ENCODE data around the gene ZAP70.
"Not testable (repeated sequence)": the region's sequence is repeated elsewhere in the genome, so short reads cannot be mapped to it uniquely, and the experiment has no call there.

Gene ZAP70

GRCh38 chr2:97713296-97714083 lies at the start of gene ZAP70:
Gene ZAP70, plus strand, starts transcription at chr2:97713576. Its CDS starts 10,461 bp downstream, at chr2:97724037.
- in situ Hi-C loops (cut with MboI; ENCODE audit: low sequenced_read_pairs): no loop called here

- in situ Hi-C loops (cut with MboI; ENCODE audit: low sequenced_read_pairs): loop anchor here (25.0 kb wide), 1 partner anchor 1601 kb away; no protein-coding TSS in a partner anchor
Observed at GRCh38 chr2:97663626-97663961, 49.8 kb upstream of the ZAP70 start.

GRCh38 chr2:97663962-97664635 lies 49.3 kb upstream of the ZAP70 start, which contains the start of gene ACTR1B:
Gene ACTR1B, minus strand, starts transcription at chr2:97664044. Its CDS starts 154 bp downstream, at chr2:97663890.
- in situ Hi-C loops (cut with MboI; ENCODE audit: low sequenced_read_pairs): loop anchor here (25.0 kb wide), 1 partner anchor 1602 kb away; no protein-coding TSS in a partner anchor

GRCh38 chr2:97664636-97664970 lies 48.8 kb upstream of the ZAP70 start:
- in situ Hi-C loops (cut with MboI; ENCODE audit: low sequenced_read_pairs): loop anchor here (25.0 kb wide), 1 partner anchor 1602 kb away; no protein-coding TSS in a partner anchor

- in situ Hi-C loops (cut with MboI; ENCODE audit: low sequenced_read_pairs): loop anchor here (25.0 kb wide), 1 partner anchor 1607 kb away; no protein-coding TSS in a partner anchor
Observed at GRCh38 chr2:97669448-97669847, 43.9 kb upstream of the ZAP70 start, which contains the start of gene C2orf92. Gene C2orf92, plus strand, starts transcription at chr2:97669713. Its CDS starts 76 bp downstream, at chr2:97669789.

GRCh38 chr2:97670471-97670870 lies 42.9 kb upstream of the ZAP70 start:
- in situ Hi-C loops (cut with MboI; ENCODE audit: low sequenced_read_pairs): loop anchor here (25.0 kb wide), 1 partner anchor 1608 kb away; no protein-coding TSS in a partner anchor

GRCh38 chr2:97671526-97671925 lies 41.9 kb upstream of the ZAP70 start:
- in situ Hi-C loops (cut with MboI; ENCODE audit: low sequenced_read_pairs): loop anchor here (25.0 kb wide), 1 partner anchor 1609 kb away; no protein-coding TSS in a partner anchor

GRCh38 chr2:97672606-97673140 lies 40.7 kb upstream of the ZAP70 start:
- in situ Hi-C loops (cut with MboI; ENCODE audit: low sequenced_read_pairs): loop anchor here (25.0 kb wide), 1 partner anchor 1610 kb away; no protein-coding TSS in a partner anchor

- in situ Hi-C loops (cut with MboI; ENCODE audit: low sequenced_read_pairs): loop anchor here (25.0 kb wide), 1 partner anchor 1611 kb away; no protein-coding TSS in a partner anchor
Observed at GRCh38 chr2:97673182-97673914, 40.0 kb upstream of the ZAP70 start.

GRCh38 chr2:97673915-97674283 lies 39.5 kb upstream of the ZAP70 start:
- in situ Hi-C loops (cut with MboI; ENCODE audit: low sequenced_read_pairs): loop anchor here (25.0 kb wide), 1 partner anchor 1612 kb away; no protein-coding TSS in a partner anchor

- in situ Hi-C loops (cut with MboI; ENCODE audit: low sequenced_read_pairs): no loop called here
Observed at GRCh38 chr2:97675430-97676113, 37.8 kb upstream of the ZAP70 start.

GRCh38 chr2:97676620-97677019 lies 36.8 kb upstream of the ZAP70 start:
- in situ Hi-C loops (cut with MboI; ENCODE audit: low sequenced_read_pairs): no loop called here

GRCh38 chr2:97677480-97677879 lies 35.9 kb upstream of the ZAP70 start:
- in situ Hi-C loops (cut with MboI; ENCODE audit: low sequenced_read_pairs): no loop called here

- in situ Hi-C loops (cut with MboI; ENCODE audit: low sequenced_read_pairs): no loop called here
Observed at GRCh38 chr2:97678298-97678697, 35.1 kb upstream of the ZAP70 start.

GRCh38 chr2:97687235-97687634 lies 26.1 kb upstream of the ZAP70 start:
- in situ Hi-C loops (cut with MboI; ENCODE audit: low sequenced_read_pairs): not testable (repeated sequence)

- in situ Hi-C loops (cut with MboI; ENCODE audit: low sequenced_read_pairs): no loop called here
Observed at GRCh38 chr2:97688062-97688827, 25.1 kb upstream of the ZAP70 start.

- in situ Hi-C loops (cut with MboI; ENCODE audit: low sequenced_read_pairs): no loop called here
Observed at GRCh38 chr2:97691166-97691565, 22.2 kb upstream of the ZAP70 start.

- in situ Hi-C loops (cut with MboI; ENCODE audit: low sequenced_read_pairs): no loop called here
Observed at GRCh38 chr2:97693476-97693875, 19.9 kb upstream of the ZAP70 start.

GRCh38 chr2:97695744-97696143 lies 17.6 kb upstream of the ZAP70 start:
- in situ Hi-C loops (cut with MboI; ENCODE audit: low sequenced_read_pairs): no loop called here

All from HL-60/S4 treated with retinoic acid at 250 ng/mL for 4 days and 3 days (cell line).